Neural crest cell (in vitro differentiated cells): ENCODE data around the gene GRAMD1A. TPM values are rescaled to one million over a fixed set of nuclear protein-coding genes. Genes with fewer than 3 reads are reported as not detected.
A peak's percentile ranks its signal among the peaks of the same experiment; 100 is the strongest.

Experiments
- DNase-seq: peaks from one replicate; pipeline ENCODE4 v3.0.0; 2021; ENCODE audit warnings: low read depth, mixed read lengths, low spot score
- H3K27ac Mint-ChIP-seq: one replicate; pipeline ENCODE4 v1.8.0; 2021; ENCODE audit warnings: mild to moderate bottlenecking, mixed read lengths; ENCODE audit not compliant: unreplicated experiment
- H3K27me3 Mint-ChIP-seq: 2 replicates; pipeline ENCODE4 v1.8.0; 2021; ENCODE audit warnings: low read depth, mild to moderate bottlenecking, mixed read lengths
- H3K36me3 Mint-ChIP-seq: 2 replicates; pipeline ENCODE4 v1.8.0; 2021; ENCODE audit warnings: low read depth, mild to moderate bottlenecking, mixed read lengths
- H3K4me1 Mint-ChIP-seq: 2 replicates; pipeline ENCODE4 v1.8.0; 2021; ENCODE audit warnings: mixed read lengths
- H3K4me3 Mint-ChIP-seq: one replicate; pipeline ENCODE4 v1.8.0; 2021; ENCODE audit warnings: mild to moderate bottlenecking, mixed read lengths
- H3K9me3 Mint-ChIP-seq: 2 replicates; pipeline ENCODE4 v1.8.0; 2021; ENCODE audit warnings: mixed read lengths
- total RNA-seq: library from RNA; stranded (reverse); gene quantifications from 2 replicates; pipeline ENCODE4 v1.2.1, GENCODE V29; 2021
- TF ChIP-seq, protein P1 (sequence below): fragments of 200-600 bp; sonication (generic); conservative IDR thresholded peaks from 2 replicates; pipeline ENCODE4 v1.5.0; 2021; ENCODE audit warnings: antibody characterized with exemption, mild to moderate bottlenecking

GRAMD1A gene
- total RNA-seq, 1 donor from 2014 or later = 103 TPM

DNA sequence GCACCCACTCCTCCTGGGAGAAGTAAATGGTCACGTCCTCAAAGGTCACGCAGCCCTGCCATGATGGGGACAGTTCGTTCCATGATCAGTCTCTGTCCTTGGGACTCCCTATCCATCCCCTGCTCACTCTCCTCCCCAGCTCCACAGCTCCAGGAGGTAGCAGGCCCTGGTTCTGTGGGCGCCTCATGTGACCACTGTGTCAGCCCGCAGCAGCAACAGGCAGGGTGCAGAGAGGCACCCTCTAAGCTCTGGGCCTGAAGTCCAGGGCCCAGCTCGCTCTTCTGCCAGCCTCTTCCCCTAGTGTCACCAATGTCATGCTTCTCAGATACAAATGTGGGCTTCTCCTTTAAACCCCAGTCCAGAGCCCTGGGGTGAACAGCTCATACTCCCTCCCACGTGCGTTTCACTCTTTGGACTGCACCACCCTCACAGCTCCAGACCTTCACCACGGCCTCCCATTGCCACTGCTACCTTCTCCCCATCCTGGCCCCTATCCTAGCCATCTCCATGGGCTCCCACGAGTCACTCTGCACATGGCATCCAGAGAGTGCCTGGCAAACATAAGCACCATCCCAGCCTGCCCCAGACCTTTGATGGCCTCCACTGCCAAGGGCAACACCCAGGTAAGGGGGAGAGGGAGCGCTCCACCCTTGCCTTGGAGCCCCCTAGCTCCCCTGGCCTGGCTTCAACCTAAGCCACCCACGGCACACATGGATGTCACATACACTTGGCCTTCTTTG lies 39.0 kb upstream of the GRAMD1A start:
- no peak for DNase-seq
- Mint-ChIP-seq H3K9me3 (peaks cover 21% of the 10 kb centered on the region), H3K27me3 (no peaks in the 10 kb centered on the region), H3K36me3 (peaks cover 60% of the 10 kb centered on the region), H3K27ac (no peak overlapping the region), H3K4me3 (peak overlapping the region; percentile 90), H3K4me1 (peaks cover 32% of the 10 kb centered on the region)
- TF ChIP-seq, protein P1, sequence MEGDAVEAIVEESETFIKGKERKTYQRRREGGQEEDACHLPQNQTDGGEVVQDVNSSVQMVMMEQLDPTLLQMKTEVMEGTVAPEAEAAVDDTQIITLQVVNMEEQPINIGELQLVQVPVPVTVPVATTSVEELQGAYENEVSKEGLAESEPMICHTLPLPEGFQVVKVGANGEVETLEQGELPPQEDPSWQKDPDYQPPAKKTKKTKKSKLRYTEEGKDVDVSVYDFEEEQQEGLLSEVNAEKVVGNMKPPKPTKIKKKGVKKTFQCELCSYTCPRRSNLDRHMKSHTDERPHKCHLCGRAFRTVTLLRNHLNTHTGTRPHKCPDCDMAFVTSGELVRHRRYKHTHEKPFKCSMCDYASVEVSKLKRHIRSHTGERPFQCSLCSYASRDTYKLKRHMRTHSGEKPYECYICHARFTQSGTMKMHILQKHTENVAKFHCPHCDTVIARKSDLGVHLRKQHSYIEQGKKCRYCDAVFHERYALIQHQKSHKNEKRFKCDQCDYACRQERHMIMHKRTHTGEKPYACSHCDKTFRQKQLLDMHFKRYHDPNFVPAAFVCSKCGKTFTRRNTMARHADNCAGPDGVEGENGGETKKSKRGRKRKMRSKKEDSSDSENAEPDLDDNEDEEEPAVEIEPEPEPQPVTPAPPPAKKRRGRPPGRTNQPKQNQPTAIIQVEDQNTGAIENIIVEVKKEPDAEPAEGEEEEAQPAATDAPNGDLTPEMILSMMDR = no peak

DNA sequence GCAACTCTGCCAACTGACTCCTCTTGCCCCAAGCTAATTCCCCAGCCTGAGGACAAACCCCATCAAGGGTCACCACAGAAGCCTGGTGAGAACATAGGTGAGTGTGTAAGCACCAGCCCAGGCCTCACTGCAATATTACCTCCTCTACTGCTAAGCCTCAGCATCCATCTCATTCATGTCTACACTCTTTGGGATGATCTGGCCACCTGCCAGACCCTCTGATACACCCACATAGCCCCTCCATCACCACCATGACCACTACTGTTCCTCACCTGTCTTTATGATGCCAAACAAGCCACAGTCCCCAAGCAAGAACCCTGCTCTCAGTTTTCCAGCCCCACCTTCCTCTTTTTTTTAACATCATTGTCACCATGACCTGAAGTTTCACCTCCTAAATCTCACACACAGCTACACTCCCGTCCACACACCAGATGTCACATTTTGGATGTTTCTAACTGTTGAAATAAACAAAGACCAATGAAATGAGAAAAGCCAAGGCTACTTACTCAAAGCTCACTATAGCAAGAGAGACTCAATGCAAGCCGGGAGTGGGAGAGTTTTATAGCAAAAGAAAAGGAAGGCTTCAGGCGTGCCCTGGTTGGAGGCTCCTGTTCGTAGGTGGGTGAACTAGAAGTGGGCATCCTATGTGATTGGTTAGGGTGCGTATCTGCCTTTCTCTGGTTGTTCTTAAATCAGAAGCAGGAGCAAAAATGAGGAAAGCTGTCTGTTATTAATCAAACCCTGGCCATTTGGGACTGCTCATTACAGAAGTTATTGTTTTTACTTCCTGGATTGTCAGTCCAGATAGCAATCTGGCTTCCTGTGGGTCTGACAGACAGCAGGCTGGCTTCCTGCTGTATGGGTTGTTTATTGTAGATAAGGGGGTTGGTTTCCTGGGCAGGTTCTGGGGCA lies 38.1 kb upstream of the GRAMD1A start:
- Mint-ChIP-seq H3K27me3 (no peaks in the 10 kb centered on the region), H3K4me3 (peak overlapping the region; percentile 90), H3K27ac (no peak overlapping the region), H3K9me3 (peaks cover 17% of the 10 kb centered on the region), H3K4me1 (peaks cover 32% of the 10 kb centered on the region), H3K36me3 (peaks cover 52% of the 10 kb centered on the region)
- no peak for DNase-seq
- TF ChIP-seq, protein P1 = no peak

DNA sequence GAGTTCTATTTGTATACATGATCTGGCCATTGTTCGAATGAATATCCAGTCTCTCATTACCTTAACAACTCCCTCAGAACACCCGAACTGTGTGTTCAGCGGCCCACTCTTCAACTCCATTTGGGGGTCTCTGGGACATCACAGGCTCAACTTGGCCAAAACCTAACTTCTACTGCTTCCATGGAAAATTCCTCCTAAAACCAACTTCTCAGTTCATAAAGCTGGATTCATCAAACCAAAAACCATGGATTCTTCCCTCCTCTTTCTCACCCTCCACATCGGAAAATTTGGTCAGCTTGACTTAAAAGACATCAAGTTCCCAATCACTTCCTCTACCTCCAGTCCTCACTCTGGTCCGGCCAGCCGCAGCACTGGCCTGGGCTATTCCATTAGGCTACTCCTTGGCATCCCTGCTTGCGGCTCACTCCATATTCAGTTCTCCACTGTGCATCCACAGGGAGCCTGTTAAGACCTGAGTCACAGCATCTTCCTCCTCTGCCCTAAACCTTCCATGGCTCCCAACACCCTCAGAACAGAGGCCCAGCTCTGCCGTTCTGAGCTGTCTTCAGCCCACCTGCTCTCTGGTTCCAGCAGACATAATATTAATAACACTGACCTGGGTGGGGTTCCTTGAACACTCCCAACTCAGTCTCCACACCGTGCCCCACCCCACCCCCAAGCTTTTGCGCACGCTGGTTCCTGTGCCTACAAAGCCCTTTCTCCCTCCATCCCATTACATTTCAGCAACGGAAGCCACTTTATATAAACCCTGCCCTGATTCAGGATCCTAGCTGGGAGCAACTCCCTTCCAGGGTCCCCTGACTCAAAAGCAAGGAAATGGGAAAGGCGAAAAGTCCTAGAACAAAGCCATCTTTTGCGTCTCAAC lies 37.2 kb upstream of the GRAMD1A start:
- TF ChIP-seq, protein P1 = no peak
- H3K27ac Mint-ChIP-seq = no peak overlapping the region
- H3K36me3 Mint-ChIP-seq = peaks cover 45% of the 10 kb centered on the region
- H3K4me3 Mint-ChIP-seq = peak overlapping the region; percentile 90
- DNase-seq = no peak
- no peaks in the 10 kb centered on the region for H3K27me3 Mint-ChIP-seq
- peaks cover 14% of the 10 kb centered on the region for H3K9me3 Mint-ChIP-seq
- peaks cover 32% of the 10 kb centered on the region for H3K4me1 Mint-ChIP-seq

DNA sequence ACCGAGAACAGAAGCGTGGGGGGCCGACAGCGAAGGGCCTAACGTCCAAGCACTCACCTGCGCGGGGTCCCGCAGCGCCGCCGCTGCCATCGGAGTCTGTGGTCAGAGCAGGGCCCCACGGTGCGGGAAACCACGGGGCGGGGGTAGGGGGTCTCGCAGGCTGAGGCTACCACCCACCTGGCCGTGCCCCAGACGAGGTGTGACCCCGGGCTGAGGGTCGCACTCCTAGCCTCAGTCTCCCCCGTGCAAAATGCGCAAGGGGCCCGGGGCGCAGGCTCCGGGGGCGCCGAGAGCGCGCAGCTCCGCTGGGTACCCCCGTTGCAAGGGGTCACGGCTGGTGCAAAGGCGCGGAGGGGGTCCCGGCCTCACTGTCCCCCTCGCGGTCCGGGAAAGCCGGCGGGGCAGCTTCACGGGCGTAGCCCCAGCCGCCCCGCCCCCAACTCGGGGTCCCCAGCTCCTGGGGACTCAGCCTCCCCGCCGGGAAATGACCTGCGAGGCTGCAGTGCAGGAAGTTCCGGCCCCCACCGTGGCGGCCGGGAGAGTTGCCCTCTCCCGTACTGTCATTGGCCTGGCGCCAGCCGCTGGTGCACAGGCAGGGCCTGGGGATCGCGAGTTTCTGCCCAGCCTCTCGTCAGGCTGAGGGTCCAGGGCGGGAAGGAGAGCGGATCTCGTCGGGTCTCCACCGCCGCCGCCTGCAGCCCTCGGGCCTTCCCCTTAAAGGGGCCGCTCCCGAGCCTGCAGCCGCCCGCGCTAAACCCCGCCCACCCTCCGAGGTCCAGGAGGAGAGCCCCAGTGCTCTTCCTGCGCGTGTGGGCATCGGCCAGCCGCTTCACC lies 36.3 kb upstream of the GRAMD1A start, which contains the start of gene ZNF792:
Gene ZNF792, minus strand, starts transcription at position 657 of the 834 bp plus-strand sequence. Its CDS starts 567 bp downstream, at position 90.
- Mint-ChIP-seq H3K9me3 (peaks cover 16% of the 10 kb centered on the region), H3K36me3 (peaks cover 36% of the 10 kb centered on the region), H3K27me3 (peaks cover 6% of the 10 kb centered on the region), H3K4me3 (peak within 1 kb of the TSS; percentile 90), H3K27ac (no peak within 1 kb of the TSS), H3K4me1 (peaks cover 32% of the 10 kb centered on the region)
- TF ChIP-seq, protein P1 = no peak
- peak; percentile 66 for DNase-seq
